ENCODE results near the gene POLRMT. TPM values are rescaled to one million over a fixed set of nuclear protein-coding genes. Genes with fewer than 3 reads are reported as not detected.
A peak's percentile ranks its signal among the peaks of the same experiment; 100 is the strongest.
"Not testable (repeated sequence)": the region's sequence is repeated elsewhere in the genome, so short reads cannot be mapped to it uniquely, and the experiment has no call there.

POLRMT gene
- total RNA-seq, 2 experiments from 2014 or later: 42.1 to 52.3 TPM

DNA sequence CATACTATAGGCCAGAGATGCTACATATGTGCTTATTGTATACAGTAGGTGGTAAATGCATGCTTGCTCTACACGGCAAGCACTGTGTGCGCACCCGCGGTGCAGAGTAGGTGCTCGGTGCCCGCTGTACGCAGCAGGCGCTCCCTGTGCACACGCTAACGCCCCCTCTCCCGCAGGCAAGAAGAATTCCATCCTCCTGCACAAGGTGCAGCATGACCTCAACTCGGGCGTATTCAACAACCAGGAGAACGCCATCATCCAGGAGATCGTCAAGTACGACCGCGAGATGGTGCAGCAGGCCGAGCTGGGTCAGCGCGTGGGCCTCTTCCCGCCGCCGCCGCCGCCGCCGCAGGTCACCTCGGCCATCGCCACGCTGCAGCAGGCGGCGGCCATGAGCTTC, 17.7 kb downstream of the POLRMT start:
- no peaks in the 10 kb centered on the region for H3K27me3 Mint-ChIP-seq
- peaks cover 15% of the 10 kb centered on the region for H3K4me1 Mint-ChIP-seq
- H3K4me3 Mint-ChIP-seq: no peak overlapping the region
- peaks cover 27% of the 10 kb centered on the region for H3K36me3 Mint-ChIP-seq (ENCODE audit: low read depth)
- ChIA-PET POLR2A (no interaction called here), CTCF (no interaction called here)
- no peaks in the 10 kb centered on the region for H3K9me3 Mint-ChIP-seq
- DNase-seq: no peak
- H3K27ac Mint-ChIP-seq: peak overlapping the region; percentile 31

DNA sequence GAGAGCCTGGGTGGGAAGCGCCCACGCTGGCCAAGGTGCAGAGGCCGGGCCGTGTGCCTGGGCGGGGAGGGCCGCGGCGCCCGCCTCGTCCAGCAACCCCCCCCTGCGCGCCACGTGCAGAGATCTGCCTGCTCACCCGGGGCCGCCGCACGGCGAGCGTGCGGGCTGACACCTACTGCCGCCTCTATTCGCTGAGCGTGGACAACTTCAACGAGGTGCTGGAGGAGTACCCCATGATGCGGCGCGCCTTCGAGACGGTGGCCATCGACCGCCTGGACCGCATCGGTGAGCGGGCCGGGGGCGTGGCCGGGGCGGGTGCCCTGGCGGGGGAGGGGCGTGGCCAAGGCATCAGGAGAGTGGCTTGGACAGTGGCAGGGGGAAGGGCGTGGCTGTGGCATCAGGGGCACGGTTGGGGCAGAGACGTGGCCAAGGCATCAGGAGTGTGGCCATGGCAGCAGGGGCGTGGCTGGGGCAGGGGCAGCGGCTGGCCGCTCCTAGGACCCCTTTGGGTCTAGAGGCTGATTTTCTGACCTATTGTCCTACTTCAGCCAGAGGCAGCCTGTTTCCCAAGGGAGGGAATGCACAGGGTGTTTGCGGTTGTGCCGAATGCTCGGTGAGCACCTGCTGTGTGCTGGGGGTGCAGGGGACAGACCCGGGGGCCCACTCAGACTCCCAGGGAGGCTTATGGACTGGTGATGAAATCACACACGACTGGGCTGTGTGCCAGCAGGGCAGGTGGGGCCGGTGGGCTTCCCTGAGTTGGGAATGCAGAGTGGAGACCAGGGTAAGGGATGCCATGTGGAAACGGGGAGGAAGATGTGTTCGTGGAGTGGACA, 19.4 kb downstream of the POLRMT start:
- H3K4me3 Mint-ChIP-seq: no peak overlapping the region
- H3K36me3 Mint-ChIP-seq (ENCODE audit: low read depth): peaks cover 20% of the 10 kb centered on the region
- peaks cover 21% of the 10 kb centered on the region for H3K4me1 Mint-ChIP-seq
- H3K27ac Mint-ChIP-seq: peak overlapping the region; percentile 60
- CTCF ChIA-PET: no interaction called here
- H3K9me3 Mint-ChIP-seq: no peaks in the 10 kb centered on the region
- no peak for DNase-seq
- POLR2A ChIA-PET: no interaction called here
- no peaks in the 10 kb centered on the region for H3K27me3 Mint-ChIP-seq

DNA sequence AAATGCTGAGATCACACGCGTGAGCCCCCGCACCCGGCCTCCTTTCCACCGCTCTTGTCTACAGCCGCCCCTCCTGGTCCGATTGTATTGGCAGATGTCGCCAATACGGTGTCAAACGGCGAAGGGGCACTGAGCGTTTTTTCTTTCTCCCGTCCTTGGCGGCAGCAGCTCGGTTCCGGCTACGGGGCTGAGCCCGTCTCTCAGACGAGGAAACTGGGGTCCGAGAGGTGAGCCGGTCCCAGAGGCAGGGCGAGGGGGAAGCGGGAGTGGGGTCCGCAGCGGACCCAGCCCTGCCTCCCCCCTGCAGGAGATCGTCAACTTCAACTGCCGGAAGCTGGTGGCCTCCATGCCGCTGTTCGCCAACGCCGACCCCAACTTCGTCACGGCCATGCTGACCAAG, 20.4 kb downstream of the POLRMT start:
- no peak overlapping the region for H3K4me3 Mint-ChIP-seq
- DNase-seq: no peak
- POLR2A ChIA-PET: no interaction called here
- no peaks in the 10 kb centered on the region for H3K27me3 Mint-ChIP-seq
- peaks cover 21% of the 10 kb centered on the region for H3K4me1 Mint-ChIP-seq
- peaks cover 16% of the 10 kb centered on the region for H3K36me3 Mint-ChIP-seq (ENCODE audit: low read depth)
- CTCF ChIA-PET: interaction anchor here (0.6 kb wide), 1 partner anchor 133 kb away, joined by 4 read pairs; no protein-coding TSS in a partner anchor
- H3K27ac Mint-ChIP-seq: no peak overlapping the region
- H3K9me3 Mint-ChIP-seq: no peaks in the 10 kb centered on the region

DNA sequence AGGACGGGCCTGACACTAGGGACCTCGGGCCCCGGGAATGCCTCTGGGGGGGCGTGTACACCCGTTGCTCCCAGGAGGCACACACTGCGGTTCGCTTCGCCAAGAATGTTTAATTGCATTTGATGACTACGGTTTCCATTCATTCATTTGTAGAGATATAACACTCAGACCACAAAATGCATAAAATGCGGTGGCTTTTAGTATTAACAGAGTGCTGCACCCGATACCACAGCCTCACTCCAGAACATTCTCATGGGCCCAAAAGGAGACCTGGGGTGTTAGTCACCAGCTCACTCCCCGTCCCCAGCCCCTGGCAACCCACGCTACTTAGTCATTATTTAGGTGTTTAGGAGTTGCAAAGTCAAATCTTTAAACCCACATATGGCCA, 21.9 kb downstream of the POLRMT start:
- peaks cover 16% of the 10 kb centered on the region for H3K36me3 Mint-ChIP-seq (ENCODE audit: low read depth)
- peak overlapping the region; percentile 96 for H3K27ac Mint-ChIP-seq
- no peaks in the 10 kb centered on the region for H3K9me3 Mint-ChIP-seq
- H3K27me3 Mint-ChIP-seq: no peaks in the 10 kb centered on the region
- H3K4me3 Mint-ChIP-seq: peak overlapping the region; percentile 84
- DNase-seq: peak; percentile 26
- CTCF ChIA-PET: interaction anchor here (0.6 kb wide), 1 partner anchor 10 kb away, joined by 3 read pairs; no protein-coding TSS in a partner anchor
- H3K4me1 Mint-ChIP-seq: peaks cover 21% of the 10 kb centered on the region
- POLR2A ChIA-PET: no interaction called here

DNA sequence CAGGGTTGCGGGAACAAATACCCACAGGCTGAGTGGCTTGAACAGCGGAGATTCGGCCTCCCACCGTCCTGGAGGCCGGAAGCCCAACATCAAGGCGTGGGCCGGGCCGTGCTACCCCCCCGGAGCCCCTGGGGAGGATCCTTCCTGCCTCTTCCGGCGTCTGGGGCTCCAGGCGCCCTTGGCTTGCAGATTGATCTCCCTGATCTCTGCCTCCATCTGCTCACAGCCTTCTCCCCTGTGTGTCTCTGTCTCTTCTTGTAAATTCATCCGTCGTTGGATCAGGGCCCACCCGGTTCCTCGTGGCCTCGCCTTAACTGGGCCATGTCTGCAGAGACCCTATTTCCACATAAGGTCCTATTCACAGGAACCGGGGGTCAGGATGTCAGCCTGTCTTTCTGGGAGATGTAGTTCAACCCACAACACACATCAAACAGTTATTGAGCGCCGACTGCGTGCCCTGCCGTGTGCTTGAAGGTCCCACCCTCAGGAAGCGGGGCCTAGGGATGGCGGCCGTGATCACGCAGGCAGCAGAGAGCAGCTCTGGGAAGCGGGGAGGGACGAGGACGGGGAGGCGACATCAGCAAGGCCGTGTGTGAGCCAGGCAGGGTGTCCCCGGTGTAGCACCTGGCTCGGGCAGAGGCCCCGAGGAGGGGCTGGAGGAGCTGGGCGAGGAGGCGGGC, 22.4 kb downstream of the POLRMT start:
- H3K27me3 Mint-ChIP-seq: no peaks in the 10 kb centered on the region
- peaks cover 21% of the 10 kb centered on the region for H3K4me1 Mint-ChIP-seq
- no peaks in the 10 kb centered on the region for H3K9me3 Mint-ChIP-seq
- ChIA-PET POLR2A (no interaction called here), CTCF (interaction anchor here (0.6 to 1.5 kb wide), 2 partner anchors 9 to 22 kb away, joined by 3 to 4 read pairs; no protein-coding TSS in a partner anchor)
- H3K4me3 Mint-ChIP-seq: peak overlapping the region; percentile 84
- peak overlapping the region; percentile 96 for H3K27ac Mint-ChIP-seq
- H3K36me3 Mint-ChIP-seq (ENCODE audit: low read depth): peaks cover 16% of the 10 kb centered on the region
- peak; percentile 74 for DNase-seq

DNA sequence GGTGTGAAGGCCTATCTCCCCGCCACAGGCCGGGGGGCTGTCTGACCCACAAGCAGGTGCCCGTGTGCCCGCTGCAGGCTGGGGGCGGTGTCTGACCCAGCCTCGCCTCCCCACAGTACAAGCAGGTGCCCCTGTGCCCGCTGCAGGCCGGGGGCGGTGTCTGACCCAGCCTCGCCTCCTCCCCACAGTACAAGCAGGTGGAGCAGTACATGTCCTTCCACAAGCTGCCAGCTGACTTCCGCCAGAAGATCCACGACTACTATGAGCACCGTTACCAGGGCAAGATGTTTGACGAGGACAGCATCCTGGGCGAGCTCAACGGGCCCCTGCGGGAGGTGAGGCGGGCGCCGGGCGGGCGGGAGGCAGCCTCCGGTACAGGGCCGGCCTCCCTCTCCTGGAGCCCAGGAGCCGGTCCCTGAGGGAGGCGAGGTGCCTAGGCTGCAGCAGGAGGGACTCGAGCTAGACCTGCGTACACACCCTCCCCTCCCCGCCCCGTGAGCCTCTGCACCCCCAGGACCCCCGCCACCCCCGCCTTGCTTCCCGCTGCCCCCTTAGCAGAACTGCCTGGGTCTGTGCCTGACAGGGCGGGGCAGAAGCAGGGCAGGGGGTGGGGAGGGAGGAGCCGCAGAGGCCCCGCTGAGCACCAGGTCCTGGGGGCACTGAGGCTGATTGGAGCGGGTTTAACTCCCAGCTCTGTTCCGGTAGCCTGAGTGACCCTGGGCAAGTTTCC, 23.1 kb downstream of the POLRMT start:
- Mint-ChIP-seq H3K27me3 (no peaks in the 10 kb centered on the region), H3K4me3 (peak overlapping the region; percentile 84), H3K27ac (peak overlapping the region; percentile 96), H3K4me1 (peaks cover 18% of the 10 kb centered on the region), H3K36me3 (ENCODE audit: low read depth) (peaks cover 11% of the 10 kb centered on the region), H3K9me3 (no peaks in the 10 kb centered on the region)
- ChIA-PET POLR2A (no interaction called here), CTCF (interaction anchor here (1.5 kb wide), 1 partner anchor 22 kb away, joined by 4 read pairs; no protein-coding TSS in a partner anchor)
- peak; percentile 64 for DNase-seq

DNA sequence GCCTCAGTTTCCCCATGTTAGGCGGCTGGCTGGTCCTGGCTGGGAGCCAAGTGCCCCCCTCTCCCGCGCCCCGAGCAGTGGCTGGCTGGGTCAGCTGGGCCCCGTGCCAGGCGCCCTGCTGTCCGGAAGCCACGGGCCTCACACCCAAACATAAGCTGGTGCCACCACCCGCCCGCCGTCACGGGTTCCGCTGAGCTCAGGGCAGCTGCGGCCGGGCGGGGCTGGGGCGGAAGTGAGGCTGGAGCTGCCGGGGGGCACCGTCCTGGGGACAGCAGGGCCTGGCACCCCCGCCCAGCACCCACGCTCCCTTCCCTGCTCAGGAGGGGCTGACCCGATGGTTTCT, 24.4 kb downstream of the POLRMT start:
- Mint-ChIP-seq H3K27me3 (no peaks in the 10 kb centered on the region), H3K4me3 (no peak overlapping the region), H3K4me1 (peaks cover 18% of the 10 kb centered on the region), H3K27ac (no peak overlapping the region), H3K36me3 (ENCODE audit: low read depth) (peaks cover 1% of the 10 kb centered on the region), H3K9me3 (no peaks in the 10 kb centered on the region)
- ChIA-PET CTCF (no interaction called here), POLR2A (no interaction called here)
- no peak for DNase-seq

DNA sequence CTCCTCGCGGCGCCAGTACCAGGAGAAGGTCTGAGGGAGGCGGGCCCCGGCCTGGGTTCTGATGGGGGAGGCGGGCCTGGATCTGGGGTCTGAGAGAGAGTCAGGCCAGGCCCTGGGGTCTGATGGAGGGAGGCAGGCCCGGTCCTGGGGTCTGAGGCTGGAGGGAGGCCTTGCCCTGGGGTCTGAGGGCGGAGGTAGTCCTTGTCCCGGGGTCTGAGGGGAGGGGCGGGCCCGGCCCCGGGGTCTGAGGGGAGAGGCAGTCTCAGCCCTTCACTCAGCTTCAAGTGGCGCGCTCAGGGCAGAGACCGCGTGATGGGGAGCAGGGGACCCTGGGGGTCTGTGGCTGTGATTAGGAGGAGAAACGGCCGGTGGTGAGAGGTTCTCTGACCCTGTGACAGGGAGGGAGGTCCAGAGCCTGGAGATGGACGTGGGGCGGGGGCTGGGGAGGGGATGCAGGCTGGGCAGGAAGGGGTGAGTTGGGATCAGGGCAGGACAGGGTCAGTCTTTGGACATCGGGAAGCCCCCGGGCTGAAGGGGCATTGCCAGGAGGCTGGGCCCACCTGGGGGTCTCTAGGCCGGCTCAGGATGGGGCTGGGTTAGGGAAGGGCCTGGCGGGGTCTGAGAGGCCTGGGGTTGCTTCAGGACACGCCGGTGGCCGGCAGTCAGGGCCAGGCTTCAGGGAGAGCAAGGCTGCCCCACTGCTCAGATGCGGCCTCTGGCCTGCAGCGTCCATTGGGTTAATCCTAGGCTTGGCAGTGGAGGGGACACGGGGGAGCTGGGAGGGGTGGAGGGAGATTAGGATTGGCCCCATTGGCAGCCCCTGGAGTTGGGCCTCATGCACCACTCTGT, 25.0 kb downstream of the POLRMT start:
- POLR2A ChIA-PET: no interaction called here
- no peaks in the 10 kb centered on the region for H3K9me3 Mint-ChIP-seq
- no peak overlapping the region for H3K4me3 Mint-ChIP-seq
- H3K36me3 Mint-ChIP-seq (ENCODE audit: low read depth): peaks cover 1% of the 10 kb centered on the region
- DNase-seq: no peak
- no peak overlapping the region for H3K27ac Mint-ChIP-seq
- CTCF ChIA-PET: no interaction called here
- H3K27me3 Mint-ChIP-seq: no peaks in the 10 kb centered on the region
- peaks cover 18% of the 10 kb centered on the region for H3K4me1 Mint-ChIP-seq

DNA sequence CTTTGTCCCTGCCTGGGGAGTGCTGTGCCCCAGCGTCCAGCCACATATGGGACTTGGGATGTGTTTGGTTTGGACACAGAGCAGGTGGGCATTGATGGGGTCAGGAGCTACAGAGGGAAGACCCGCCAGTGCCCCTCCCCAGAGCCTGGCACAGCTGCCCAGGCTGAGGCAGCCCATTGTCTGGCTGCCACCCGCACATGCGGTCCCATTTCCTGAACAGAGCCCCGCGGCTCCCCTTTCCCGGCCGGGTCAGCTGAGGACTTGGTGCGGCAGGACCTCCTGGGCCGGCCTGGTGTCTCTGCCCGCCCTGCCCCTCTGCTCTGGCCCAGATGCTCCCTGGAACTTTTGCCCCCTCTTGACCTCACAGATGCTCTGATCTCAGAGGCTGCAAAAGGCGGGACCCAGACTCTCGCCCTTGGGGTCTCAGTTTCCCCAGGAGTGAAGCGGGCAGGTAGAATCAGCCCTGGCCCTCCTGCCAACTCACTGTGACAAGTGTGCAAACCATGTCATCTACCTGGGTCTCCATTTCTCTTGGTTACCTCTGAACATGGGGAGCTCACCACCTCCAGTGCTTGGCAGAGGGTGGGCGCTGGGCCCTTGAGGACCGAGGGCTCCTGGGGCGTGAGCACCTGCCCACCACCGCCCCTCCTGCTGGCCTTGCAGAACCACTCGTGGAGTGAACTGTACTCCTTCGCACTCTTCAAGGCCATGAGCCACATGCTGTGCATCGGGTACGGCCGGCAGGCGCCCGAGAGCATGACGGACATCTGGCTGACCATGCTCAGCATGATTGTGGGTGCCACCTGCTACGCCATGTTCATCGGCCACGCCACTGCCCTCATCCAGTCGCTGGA, 25.8 kb downstream of the POLRMT start:
- H3K4me1 Mint-ChIP-seq: peaks cover 16% of the 10 kb centered on the region
- H3K27ac Mint-ChIP-seq: no peak overlapping the region
- peaks cover 1% of the 10 kb centered on the region for H3K36me3 Mint-ChIP-seq (ENCODE audit: low read depth)
- no peak overlapping the region for H3K4me3 Mint-ChIP-seq
- DNase-seq: no peak
- no peaks in the 10 kb centered on the region for H3K9me3 Mint-ChIP-seq
- H3K27me3 Mint-ChIP-seq: no peaks in the 10 kb centered on the region
- CTCF ChIA-PET: interaction anchor here (0.9 kb wide), 1 partner anchor 10 kb away, joined by 3 read pairs; no protein-coding TSS in a partner anchor
- POLR2A ChIA-PET: no interaction called here

DNA sequence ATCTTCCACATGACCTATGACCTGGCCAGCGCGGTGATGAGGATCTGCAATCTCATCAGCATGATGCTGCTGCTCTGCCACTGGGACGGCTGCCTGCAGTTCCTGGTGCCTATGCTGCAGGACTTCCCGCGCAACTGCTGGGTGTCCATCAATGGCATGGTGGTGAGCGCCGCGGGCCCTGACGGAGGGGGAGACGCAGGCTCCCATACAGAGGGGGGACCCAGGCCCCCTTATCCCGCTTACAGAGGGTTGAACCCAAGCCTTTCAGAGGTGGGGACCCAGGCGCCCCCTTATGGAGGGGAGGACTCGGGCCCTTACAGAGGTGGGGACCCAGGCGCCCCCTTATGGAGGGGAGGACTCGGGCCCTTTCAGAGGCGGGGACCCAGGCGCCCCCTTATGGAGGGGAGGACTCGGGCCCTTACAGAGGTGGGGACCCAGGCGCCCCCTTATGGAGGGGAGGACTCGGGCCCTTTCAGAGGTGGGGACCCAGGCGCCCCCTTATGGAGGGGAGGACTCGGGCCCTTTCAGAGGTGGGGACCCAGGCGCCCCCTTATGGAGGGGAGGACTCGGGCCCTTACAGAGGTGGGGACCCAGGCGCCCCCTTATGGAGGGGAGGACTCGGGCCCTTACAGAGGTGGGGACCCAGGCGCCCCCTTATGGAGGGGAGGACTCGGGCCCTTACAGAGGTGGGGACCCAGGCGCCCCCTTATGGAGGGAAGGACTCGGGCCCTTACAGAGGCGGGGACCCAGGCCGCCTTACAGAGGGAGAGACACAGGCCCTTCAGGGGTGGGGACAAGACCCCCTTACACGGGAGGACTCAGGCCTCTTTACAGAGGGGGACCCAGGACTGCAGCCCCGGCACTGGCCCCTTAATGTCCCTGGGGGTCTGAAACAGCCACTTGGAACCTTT, 28.0 kb downstream of the POLRMT start:
- H3K36me3 Mint-ChIP-seq (ENCODE audit: low read depth); H3K27ac Mint-ChIP-seq; H3K4me1 Mint-ChIP-seq; POLR2A ChIA-PET; DNase-seq; H3K27me3 Mint-ChIP-seq; H3K4me3 Mint-ChIP-seq; H3K9me3 Mint-ChIP-seq: not testable (repeated sequence)
- CTCF ChIA-PET: interaction anchor here (0.6 kb wide), 1 partner anchor 55 kb away, joined by 3 read pairs; no protein-coding TSS in a partner anchor

DNA sequence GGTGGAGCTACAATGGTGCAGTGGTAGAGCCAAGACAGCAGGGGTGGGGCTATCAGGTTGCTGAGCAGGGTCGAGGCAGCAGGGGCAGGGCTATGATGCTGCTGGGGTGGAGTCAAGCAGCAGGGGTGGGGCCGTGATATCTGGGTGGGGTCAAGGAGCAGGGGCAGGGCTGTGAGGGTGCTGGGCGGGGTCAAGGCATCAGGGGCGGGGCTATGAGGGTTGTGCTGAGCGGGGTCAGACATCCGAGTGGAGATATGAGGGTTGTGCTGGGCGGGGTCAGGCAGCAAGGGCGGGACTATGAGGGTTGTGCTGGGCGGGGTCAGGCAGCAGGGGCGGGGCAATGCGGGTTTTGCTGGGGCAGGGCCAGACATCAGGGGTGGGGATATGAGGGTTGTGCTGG, 29.0 kb downstream of the POLRMT start:
- no peak overlapping the region for H3K27ac Mint-ChIP-seq
- H3K4me1 Mint-ChIP-seq: peaks cover under 1% of the 10 kb centered on the region
- H3K27me3 Mint-ChIP-seq: no peaks in the 10 kb centered on the region
- no peaks in the 10 kb centered on the region for H3K9me3 Mint-ChIP-seq
- ChIA-PET POLR2A (no interaction called here), CTCF (interaction anchor here (0.6 kb wide), 1 partner anchor 29 kb away, joined by 4 read pairs; the partner anchor contains the start of gene POLRMT)
- peak; percentile 44 for DNase-seq
- H3K4me3 Mint-ChIP-seq: no peak overlapping the region
- H3K36me3 Mint-ChIP-seq (ENCODE audit: low read depth): no peaks in the 10 kb centered on the region
